IMR-90 (cell line): ENCODE data around the gene MAP3K1. TPM values are rescaled to one million over a fixed set of nuclear protein-coding genes. Genes with fewer than 3 reads are reported as not detected.

Experiments
- ATAC-seq: fragments of 200-7000 bp; cut with Tn5 transposase; 2 replicates; pipeline ENCODE4 v1.9.1; 2020; ENCODE audit warnings: low read depth, mild to moderate bottlenecking, moderate library complexity
- BruUV-seq: library from RNA; stranded (reverse); fragments of 400-500 nt; replicated peaks from 2 replicates; lab custom pipeline; 2021; lab: Mats Ljungman, UMichigan
- CTCF ChIA-PET: fragments of 300-600 bp; formaldehyde crosslinking; extraction: SDS; loops from one replicate; lab custom pipeline; 2021; ENCODE audit warnings: antibody characterized with exemption; lab: Yijun Ruan, JAX
- POLR2A ChIA-PET: fragments of 300-600 bp; sonication (Branson Sonifier 250); formaldehyde crosslinking; loops from one replicate; lab custom pipeline; 2022; ENCODE audit warnings: antibody characterized with exemption; ENCODE audit not compliant: unreplicated experiment; lab: Charles Lee
- DNase-seq: peaks from one replicate; pipeline ENCODE4 v3.0.0; 2013
- H2AFZ ChIP-seq: replicated peaks from 2 replicates; pipeline ENCODE3; 2013; ENCODE audit warnings: low read length, mild to moderate bottlenecking; ENCODE audit not compliant: poor library complexity
- H2AK5ac ChIP-seq: 2 replicates; pipeline ENCODE4 v1.6.1; 2013; ENCODE audit warnings: low read depth, low read length, inconsistent platforms
- H2AK9ac ChIP-seq: replicated peaks from 2 replicates; pipeline ENCODE3; 2013; ENCODE audit warnings: mild to moderate bottlenecking, low read depth, low read length, moderate library complexity; ENCODE audit not compliant: poor library complexity
- H2BK120ac ChIP-seq: 2 replicates; pipeline ENCODE4 v1.6.1; 2013; ENCODE audit warnings: low read depth, low read length, inconsistent platforms
- H2BK15ac ChIP-seq: 3 replicates; pipeline ENCODE4 v1.6.1; 2013; ENCODE audit warnings: low read depth, low read length, inconsistent platforms
- H2BK20ac ChIP-seq: 2 replicates; pipeline ENCODE4 v1.6.1; 2013; ENCODE audit warnings: low read depth, mild to moderate bottlenecking, inconsistent platforms, low read length, moderate library complexity
- H2BK5ac ChIP-seq: 2 replicates; pipeline ENCODE4 v1.6.1; 2013; ENCODE audit warnings: mild to moderate bottlenecking, low read depth, low read length, inconsistent platforms; ENCODE audit not compliant: poor library complexity, severe bottlenecking
- H3K14ac ChIP-seq: replicated peaks from 2 replicates; pipeline ENCODE4 v1.6.1; 2013; ENCODE audit warnings: low read depth, low read length, inconsistent platforms
- H3K18ac ChIP-seq: 2 replicates; pipeline ENCODE4 v1.6.1; 2013; ENCODE audit warnings: low read depth, low read length, control low read depth
- H3K23ac ChIP-seq: 2 replicates; pipeline ENCODE4 v1.6.1; 2013; ENCODE audit warnings: low read depth, low read length, inconsistent platforms
- H3K27ac ChIP-seq: 2 replicates; pipeline ENCODE4 v1.5.1; 2013; ENCODE audit warnings: mild to moderate bottlenecking, control low read depth, low read length; ENCODE audit not compliant: insufficient read depth
- H3K27me3 ChIP-seq: 2 replicates; pipeline ENCODE4 v1.6.1; 2013; ENCODE audit warnings: low read length; ENCODE audit not compliant: control insufficient read depth, insufficient read depth
- H3K36me3 ChIP-seq: 2 replicates; pipeline ENCODE4 v1.6.1; 2013; ENCODE audit warnings: low read length, mixed read lengths; ENCODE audit not compliant: control insufficient read depth, insufficient read depth
- H3K4ac ChIP-seq: 2 replicates; pipeline ENCODE4 v1.6.1; 2013; ENCODE audit warnings: low read depth, low read length, inconsistent platforms
- H3K4me1 ChIP-seq: 2 replicates; pipeline ENCODE4 v1.6.1; 2013; ENCODE audit warnings: low read length, mixed read lengths; ENCODE audit not compliant: control insufficient read depth, insufficient read depth
- H3K4me2 ChIP-seq: 2 replicates; pipeline ENCODE4 v1.6.1; 2013; ENCODE audit warnings: low read depth, mild to moderate bottlenecking, control low read depth, low read length, moderate library complexity
- H3K4me3 ChIP-seq: 2 replicates; pipeline ENCODE4 v1.5.1; 2013; ENCODE audit warnings: low read depth, mild to moderate bottlenecking, control low read depth, low read length, moderate library complexity; ENCODE audit not compliant: insufficient read depth
- H3K56ac ChIP-seq: 2 replicates; pipeline ENCODE4 v1.6.1; 2013; ENCODE audit warnings: low read length, inconsistent platforms; ENCODE audit not compliant: insufficient read depth; ENCODE audit errors: extremely low read depth
- H3K79me1 ChIP-seq, 2 experiments: 2 replicates each; pipeline ENCODE4 v1.6.1; 2013; ENCODE audit warnings: low read length in 2 of 2, inconsistent platforms in 1 of 2, low read depth in 1 of 2
- H3K9ac ChIP-seq: 2 replicates; pipeline ENCODE4 v1.6.1; 2013; ENCODE audit warnings: low read depth, low read length, control low read depth
- H3K9me1 ChIP-seq: 2 replicates; pipeline ENCODE4 v1.6.1; 2013; ENCODE audit warnings: low read length, inconsistent platforms; ENCODE audit not compliant: insufficient read depth
- H3K9me3 ChIP-seq: 2 replicates; pipeline ENCODE4 v1.6.1; 2013; ENCODE audit warnings: low read length; ENCODE audit not compliant: control insufficient read depth, insufficient read depth
- H4K20me1 ChIP-seq: 2 replicates; pipeline ENCODE4 v1.6.1; 2013; ENCODE audit warnings: low read length, inconsistent platforms; ENCODE audit not compliant: insufficient read depth
- H4K5ac ChIP-seq: 2 replicates; pipeline ENCODE4 v1.6.1; 2013; ENCODE audit warnings: mild to moderate bottlenecking, low read depth, low read length, control low read depth
- H4K8ac ChIP-seq, 2 experiments: 2 replicates each; pipeline ENCODE4 v1.6.1; 2013; ENCODE audit warnings: low read depth in 2 of 2, low read length in 2 of 2, control low read depth in 1 of 2, inconsistent platforms in 1 of 2
- H4K91ac ChIP-seq: 2 replicates; pipeline ENCODE4 v1.6.1; 2013; ENCODE audit warnings: low read depth, low read length, inconsistent platforms; ENCODE audit not compliant: insufficient read depth
- BHLHE40 ChIP-seq: fragments of 150-350 bp; IDR thresholded peaks from 2 replicates; pipeline ENCODE4 v1.6.1; 2016; ENCODE audit warnings: mild to moderate bottlenecking, low read depth, low read length
- CHD1 ChIP-seq: IDR thresholded peaks from 2 replicates; pipeline ENCODE4 v1.6.1; 2012; ENCODE audit warnings: low read depth, low read length, improper control_type of control experiment
- RCOR1 ChIP-seq: IDR thresholded peaks from 2 replicates; pipeline ENCODE4 v1.6.1; 2012; ENCODE audit warnings: mild to moderate bottlenecking, low read length, improper control_type of control experiment; ENCODE audit not compliant: insufficient replicate concordance
- WGBS, 2 experiments: methylation state at CpG; one replicate each; pipeline versions ENCODE4 v1.1.5 to v1.1.7; 2013; ENCODE audit warnings: missing lambda C conversion rate in 2 of 2; ENCODE audit not compliant: insufficient read length in 1 of 2; ENCODE audit errors: extremely low coverage in 2 of 2; 5-methylcytosine and 5-hydroxymethylcytosine counted together
- dilution Hi-C: fragments of 300-500 bp; cut with HindIII; formaldehyde crosslinking; loops from one replicate; pipeline ENCODE4 v1.14.3; 2018; ENCODE audit warnings: low sequenced_read_pairs; ENCODE audit not compliant: unreplicated experiment
- in situ Hi-C: fragments of 300-500 bp; cut with MboI; formaldehyde crosslinking; loops from 3 replicates; pipeline ENCODE4 v1.14.3; 2019; ENCODE audit warnings: low sequenced_read_pairs, inconsistent platforms, mixed read lengths
- intact Hi-C: fragments of 100-400 bp; cut with micrococcal nuclease; formaldehyde crosslinking; loops from 2 replicates; pipeline ENCODE4 v1.10.0; 2022
- polyA plus RNA-seq, 3 experiments: library from polyadenylated mRNA; depleted of rRNA; stranded (reverse); fragments of >200 nt; gene quantifications; 2 replicates each; pipeline ENCODE4 v1.2.3, GENCODE V29; 2012; ENCODE audit warnings: low replicate concordance in 1 of 3
- total RNA-seq: library from RNA; depleted of rRNA; stranded (reverse); fragments of >200 nt; gene quantifications from 2 replicates; pipeline ENCODE4 v1.2.3, GENCODE V29; 2012

MAP3K1 gene
- total and polyA plus RNA-seq, 2 of the 4 experiments (the other 2 are of a cell fraction), result 3.8 to 18.8 TPM

DNA sequence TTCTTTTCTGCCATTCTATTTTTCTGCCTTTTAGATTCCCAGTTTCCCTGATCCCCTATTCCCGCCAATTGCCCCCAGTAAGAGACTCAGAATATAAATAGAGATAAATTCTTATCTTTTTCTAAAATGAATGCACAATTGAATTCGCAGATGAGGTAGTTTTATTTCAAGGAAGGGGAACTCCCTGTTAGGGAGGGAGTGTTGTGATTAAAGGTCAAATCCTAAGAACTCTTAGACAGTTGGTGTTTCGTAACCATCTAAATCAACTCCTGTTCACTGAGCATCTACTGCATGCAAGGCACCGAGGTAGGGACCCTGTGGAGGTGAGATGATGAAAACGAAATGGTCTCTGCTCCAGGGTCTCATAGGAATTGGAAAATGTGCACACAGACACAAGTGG lies 7.7 kb upstream of the MAP3K1 start:
- no peak overlapping the region for H3K27ac ChIP-seq
- dilution Hi-C loops, result no loop called here
- BruUV-seq, result no TSS peak
- no peak overlapping the region for H3K4me3 ChIP-seq
- H2AK5ac ChIP-seq, result no peak overlapping the region
- no peaks in the 10 kb centered on the region for H3K27me3 ChIP-seq
- no peaks in the 10 kb centered on the region for H3K9me3 ChIP-seq
- no peak overlapping the region for H3K14ac ChIP-seq
- H3K36me3 ChIP-seq, result no peaks in the 10 kb centered on the region
- no peak overlapping the region for H2AK9ac ChIP-seq
- no peak overlapping the region for H3K56ac ChIP-seq
- H3K4me1 ChIP-seq, result no peaks in the 10 kb centered on the region
- no peak overlapping the region for H2AFZ ChIP-seq
- H3K4me2 ChIP-seq, result no peak overlapping the region
- no CpG with 5 or more reads among the region's 5 CpGs for WGBS, 2 experiments
- no peak overlapping the region for H2BK15ac ChIP-seq
- H4K5ac ChIP-seq, result no peak overlapping the region
- DNase-seq (no peak), ATAC-seq (no peak)
- no peaks in the 10 kb centered on the region for H3K79me1 ChIP-seq
- H2BK20ac ChIP-seq, result no peak overlapping the region
- no peak overlapping the region for H4K8ac ChIP-seq
- ChIA-PET POLR2A (no interaction called here), CTCF (no interaction called here)
- H3K18ac ChIP-seq, result no peak overlapping the region
- no peaks in the 10 kb centered on the region for H3K9me1 ChIP-seq
- H2BK120ac ChIP-seq, result no peak overlapping the region
- no peak overlapping the region for H2BK5ac ChIP-seq
- no peak overlapping the region for H3K9ac ChIP-seq
- in situ Hi-C loops, result no loop called here
- intact Hi-C loops, result no loop called here
- no peaks in the 10 kb centered on the region for H4K20me1 ChIP-seq
- H4K91ac ChIP-seq, result no peak overlapping the region
- TF ChIP-seq BHLHE40 (no peak), CHD1 (no peak), RCOR1 (no peak)
- H3K4ac ChIP-seq, result no peak overlapping the region
- no peak overlapping the region for H3K23ac ChIP-seq
